Lung (tissue), 12 donors: ENCODE data around the gene SLC16A3. TPM values are rescaled to one million over a fixed set of nuclear protein-coding genes. Genes with fewer than 3 reads are reported as not detected.
A peak's percentile ranks its signal among the peaks of the same experiment; 100 is the strongest.

Source experiments
- ATAC-seq: fragments of 200-7000 bp; cut with Tn5 transposase; one replicate; pipeline ENCODE4 v1.9.1; 2020; ENCODE audit warnings: moderate number of reproducible peaks; ENCODE audit not compliant: insufficient read depth, low FRiP score
- DNase-seq, 3 donors: peaks; one replicate each; pipeline ENCODE4 v3.0.0-alpha.2; 2013 to 2017
- H3K27ac ChIP-seq, 2 donors: one replicate each; pipeline ENCODE4 v1.5.1; 2013; ENCODE audit warnings: mild to moderate bottlenecking in 2 of 2, moderate library complexity in 2 of 2, control low read depth in 1 of 2, inconsistent platforms in 1 of 2, low read depth in 1 of 2, low read length in 1 of 2
- H3K27me3 ChIP-seq, 3 donors: one replicate each; pipeline ENCODE4 v1.5.1; 2013; ENCODE audit warnings: low read length in 2 of 3; ENCODE audit not compliant: control insufficient read depth in 3 of 3, insufficient read depth in 3 of 3
- H3K36me3 ChIP-seq, 4 donors: one replicate each; pipeline ENCODE4 v1.5.1; 2013; ENCODE audit warnings: low read length in 4 of 4, mild to moderate bottlenecking in 1 of 4, moderate library complexity in 1 of 4; ENCODE audit not compliant: control insufficient read depth in 4 of 4, insufficient read depth in 4 of 4
- H3K4me1 ChIP-seq, 5 donors: one replicate each; pipeline ENCODE4 v1.5.1; 2013; ENCODE audit warnings: low read length in 5 of 5, mild to moderate bottlenecking in 2 of 5, moderate library complexity in 1 of 5; ENCODE audit not compliant: control insufficient read depth in 5 of 5, insufficient read depth in 5 of 5
- H3K4me3 ChIP-seq: one replicate; pipeline ENCODE4 v1.5.1; 2013; ENCODE audit warnings: mild to moderate bottlenecking, control low read depth, moderate library complexity
- H3K9ac ChIP-seq, 2 donors: one replicate each; pipeline ENCODE4 v1.5.1; 2013; ENCODE audit warnings: low read length in 2 of 2, control low read depth in 1 of 2; ENCODE audit not compliant: insufficient read depth in 1 of 2
- H3K9me3 ChIP-seq, 4 donors: one replicate each; pipeline ENCODE4 v1.5.1; 2013; ENCODE audit warnings: low read length in 3 of 4, mild to moderate bottlenecking in 1 of 4, moderate library complexity in 1 of 4; ENCODE audit not compliant: control insufficient read depth in 4 of 4, insufficient read depth in 3 of 4
- CTCF ChIP-seq: IDR thresholded peaks from 2 replicates; pipeline ENCODE4 v1.5.1; 2012; ENCODE audit warnings: mild to moderate bottlenecking; ENCODE audit errors: control extremely low read depth, extremely low read depth
- WGBS, 2 donors: extraction: QIAGEN DNeasy Blood & Tissue Kit; methylation state at CpG; one replicate each; pipeline ENCODE4 v1.1.7; 2013; 5-methylcytosine and 5-hydroxymethylcytosine counted together
- polyA plus RNA-seq, 2 donors: library from polyadenylated mRNA; stranded (reverse); fragments of 200-250 nt; gene quantifications; one replicate each; pipeline ENCODE4 v1.2.1, GENCODE V29; 2013
- total RNA-seq, 2 donors: library from RNA; depleted of rRNA in 1 of 2; stranded (reverse); fragments of >200 nt in 1 of 2; gene quantifications; one replicate each; pipeline ENCODE4 v1.2.1, GENCODE V29; 2014 to 2021
- donor health status: control.
- donor health status: control.
- donor health status: Bipolar disorder and iron deficiency.
- donor health status: healthy.
- donor health status: DM: yes; HTN: yes; CAD: no.

The SLC16A3 gene
- total and polyA plus RNA-seq, 4 donors, result 31.0 to 309 (median 93.4) TPM

- peak within 1 kb of the TSS; percentile 71 to 83 for H3K27ac ChIP-seq
- H3K4me3 ChIP-seq, result peak within 1 kb of the TSS; percentile 86
- no peaks in the 10 kb centered on the region for H3K27me3 ChIP-seq
- H3K36me3 ChIP-seq, result peaks cover 0 to under 1% (median 0%) of the 10 kb centered on the region in 4 donors
- peak within 1 kb of the TSS in 1 of 2 donors; percentile 32 for H3K9ac ChIP-seq
- H3K4me1 ChIP-seq, result peaks cover 0 to 21% (median 4%) of the 10 kb centered on the region in 5 donors
- no peaks in the 10 kb centered on the region for H3K9me3 ChIP-seq
- WGBS, 2 donors, result 0 to 1% methylated on average over 93 to 116 of the region's 116 CpGs
- no peak for TF ChIP-seq CTCF
- DNase-seq (peak; percentile 79 to 86 (median 84)), ATAC-seq (peak; percentile 91)
These were observed 16.3 kb upstream of the SLC16A3 start, which contains the start of gene CCDC57 for GRCh38 chr17:82212331-82213250. Gene CCDC57, minus strand, starts transcription at chr17:82212842. Its CDS starts 10,898 bp downstream, at chr17:82201944.

GRCh38 chr17:82213251-82214011 lies 15.4 kb upstream of the SLC16A3 start:
- Histone ChIP-seq H3K9ac (peak overlapping the region in 1 of 2 donors; percentile 32), H3K4me3 (peak overlapping the region; percentile 86), H3K36me3 (no peaks in the 10 kb centered on the region), H3K4me1 (peaks cover 0 to 21% (median 4%) of the 10 kb centered on the region in 5 donors), H3K27me3 (no peaks in the 10 kb centered on the region), H3K9me3 (no peaks in the 10 kb centered on the region), H3K27ac (peak overlapping the region; percentile 71 to 83)
- ATAC-seq (no peak), DNase-seq (peak; percentile 59 to 74 (median 66))
- no peak for TF ChIP-seq CTCF
- WGBS, 2 donors, result 9 to 15% methylated on average over 35 to 37 of the region's 37 CpGs

GRCh38 chr17:82214012-82214628 lies 14.7 kb upstream of the SLC16A3 start:
- Histone ChIP-seq H3K9ac (no peak overlapping the region), H3K36me3 (no peaks in the 10 kb centered on the region), H3K27me3 (no peaks in the 10 kb centered on the region), H3K4me1 (peaks cover 0 to 22% (median 4%) of the 10 kb centered on the region in 5 donors), H3K9me3 (no peaks in the 10 kb centered on the region), H3K27ac (no peak overlapping the region), H3K4me3 (no peak overlapping the region)
- ATAC-seq (no peak), DNase-seq (no peak)
- WGBS, 2 donors, result 89 to 91% methylated on average over 11 of the region's 11 CpGs
- no peak for TF ChIP-seq CTCF
